HCT116 (cell line): Measurements from ENCODE around the gene B4GALT3. TPM values are rescaled to one million over a fixed set of nuclear protein-coding genes. Genes with fewer than 3 reads are reported as not detected.

Experiments used
- CEBPB ChIP-seq: IDR thresholded peaks from 2 replicates; pipeline ENCODE4 v1.6.1; 2012; ENCODE audit warnings: low read depth
- CTCF ChIP-seq, 3 experiments: fragments of 200-600 bp in 1 of 3; sonication (generic) in 1 of 3; IDR thresholded peaks in 2 of 3; conservative IDR thresholded peaks in 1 of 3; 2 replicates each; pipeline ENCODE4 v1.5.1; 2012 to 2017; ENCODE audit warnings: low read depth in 2 of 3, low read length in 2 of 3, antibody characterized with exemption in 1 of 3, borderline replicate concordance in 1 of 3, control low read depth in 1 of 3, mild to moderate bottlenecking in 1 of 3, mixed read lengths in 1 of 3, mixed run types in 1 of 3, moderate library complexity in 1 of 3; ENCODE audit not compliant: insufficient read depth in 1 of 3
- EGR1 ChIP-seq: IDR thresholded peaks from 2 replicates; pipeline ENCODE4 v1.6.1; 2012; ENCODE audit warnings: low read depth
- ELF1 ChIP-seq: IDR thresholded peaks from 2 replicates; pipeline ENCODE4 v1.6.1; 2012; ENCODE audit warnings: low read depth, borderline replicate concordance
- EZH2 ChIP-seq: fragments of 200-600 bp; sonication (generic); IDR thresholded peaks from 2 replicates; pipeline ENCODE4 v1.6.1; 2017; ENCODE audit warnings: antibody characterized with exemption, mixed run types
- EZH2phosphoT487 ChIP-seq: fragments of 200-600 bp; IDR thresholded peaks from 2 replicates; pipeline ENCODE4 v1.6.1; 2018; ENCODE audit warnings: antibody characterized with exemption, borderline replicate concordance
- FOSL1 ChIP-seq: IDR thresholded peaks from 2 replicates; pipeline ENCODE4 v1.6.1; 2012; ENCODE audit warnings: low read depth
- MAX ChIP-seq: IDR thresholded peaks from 2 replicates; pipeline ENCODE4 v1.6.1; 2012
- POLR2A ChIP-seq: IDR thresholded peaks from 2 replicates; pipeline ENCODE4 v1.7.0; 2011; ENCODE audit warnings: borderline replicate concordance; ENCODE audit not compliant: insufficient read depth, insufficient read length; ENCODE audit errors: extremely low read depth
- SP1 ChIP-seq: IDR thresholded peaks from 2 replicates; pipeline ENCODE4 v1.6.1; 2012; ENCODE audit warnings: low read depth
- ZNF274 ChIP-seq: fragments of 200-500 bp; sonication (Bioruptor generic); IDR thresholded peaks from 2 replicates; pipeline ENCODE4 v1.6.1; 2014; ENCODE audit warnings: mild to moderate bottlenecking, low read depth, low read length, inconsistent platforms
- total RNA-seq: library from RNA; stranded (reverse); gene quantifications from one replicate; pipeline ENCODE4 v1.2.1, GENCODE V29; 2021; ENCODE audit not compliant: unreplicated experiment
- TF ChIP-seq, protein P1 (sequence below): IDR thresholded peaks from 2 replicates; pipeline ENCODE4 v1.6.1; 2011; ENCODE audit warnings: mild to moderate bottlenecking, low read length, moderate library complexity; ENCODE audit not compliant: insufficient replicate concordance; ENCODE audit errors: extremely low read depth

Gene B4GALT3
- total RNA-seq, 1 experiment from 2014 or later, result 53.7 TPM

DNA sequence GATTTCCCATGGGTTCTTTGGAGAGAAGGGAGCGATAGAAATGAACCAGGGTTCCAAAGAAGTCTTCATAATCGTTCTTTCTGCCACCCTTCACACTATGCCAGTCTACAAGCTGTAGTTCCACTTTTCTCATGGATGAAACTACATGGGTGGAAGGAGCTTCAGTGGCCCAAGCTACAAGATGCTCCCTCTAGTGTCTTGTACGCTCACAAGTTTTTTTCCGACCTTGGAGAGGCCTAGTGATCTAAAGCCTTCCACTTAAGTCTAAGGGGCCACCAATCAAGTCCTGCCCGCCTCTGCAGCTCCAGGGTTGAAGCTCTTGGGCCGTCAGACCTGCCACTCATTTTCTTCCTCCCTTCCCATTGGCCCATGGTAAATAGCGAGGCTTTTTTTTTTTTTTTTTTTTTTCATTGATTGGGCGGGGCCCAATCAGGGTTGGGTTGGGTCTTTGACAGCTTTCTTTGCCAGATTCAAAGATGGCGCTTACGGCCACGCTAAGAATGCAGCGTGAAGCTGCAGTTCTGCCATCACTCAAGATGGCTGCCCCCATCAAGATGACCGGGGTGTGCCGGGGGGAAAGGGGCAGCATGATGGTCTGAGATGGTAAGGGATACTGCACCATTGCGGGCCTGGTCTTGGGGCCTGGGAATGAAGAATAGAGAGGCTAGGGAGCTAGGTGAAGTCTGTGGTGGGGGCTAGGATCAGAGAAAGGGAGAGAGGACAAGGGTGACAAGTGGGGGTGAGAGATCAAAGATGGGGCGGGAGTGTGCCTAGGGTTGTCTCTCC is 48.4 kb upstream of the B4GALT3 start, which contains the start of gene TOMM40L (continued):
- TF ChIP-seq SP1 (peak; percentile 99), EZH2phosphoT487 (no peak), EGR1 (peak; percentile 91), CTCF (IDR thresholded peaks at IDR 0.05 in 2 of 3, conservative IDR thresholded peaks at IDR 0.05 in 1 of 3; ENCODE audit: borderline replicate concordance in 1 of 3, insufficient read depth in 1 of 3, low read depth in 2 of 3, low read length in 2 of 3) (peak; percentile 51 to 58 (median 58); a peak in 5 of 6 replicates), ELF1 (no peak), CEBPB (no peak), MAX (no peak), ZNF274 (no peak), EZH2 (no peak), POLR2A (no peak), FOSL1 (no peak)
- TF ChIP-seq, protein P1, sequence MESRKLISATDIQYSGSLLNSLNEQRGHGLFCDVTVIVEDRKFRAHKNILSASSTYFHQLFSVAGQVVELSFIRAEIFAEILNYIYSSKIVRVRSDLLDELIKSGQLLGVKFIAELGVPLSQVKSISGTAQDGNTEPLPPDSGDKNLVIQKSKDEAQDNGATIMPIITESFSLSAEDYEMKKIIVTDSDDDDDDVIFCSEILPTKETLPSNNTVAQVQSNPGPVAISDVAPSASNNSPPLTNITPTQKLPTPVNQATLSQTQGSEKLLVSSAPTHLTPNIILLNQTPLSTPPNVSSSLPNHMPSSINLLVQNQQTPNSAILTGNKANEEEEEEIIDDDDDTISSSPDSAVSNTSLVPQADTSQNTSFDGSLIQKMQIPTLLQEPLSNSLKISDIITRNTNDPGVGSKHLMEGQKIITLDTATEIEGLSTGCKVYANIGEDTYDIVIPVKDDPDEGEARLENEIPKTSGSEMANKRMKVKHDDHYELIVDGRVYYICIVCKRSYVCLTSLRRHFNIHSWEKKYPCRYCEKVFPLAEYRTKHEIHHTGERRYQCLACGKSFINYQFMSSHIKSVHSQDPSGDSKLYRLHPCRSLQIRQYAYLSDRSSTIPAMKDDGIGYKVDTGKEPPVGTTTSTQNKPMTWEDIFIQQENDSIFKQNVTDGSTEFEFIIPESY, result no peak
